HCEC 1CT (cell line): ENCODE results near the gene LARP4B.

ENCODE experiments used
- DNase-seq: peaks from one replicate; pipeline ENCODE4 v3.0.0-alpha.2; 2017

Gene LARP4B

GRCh38 chr10:860519-860918 is 71.0 kb downstream of the LARP4B start:
- DNase-seq = no peak

- no peak for DNase-seq
Observed at GRCh38 chr10:856416-857157, 74.9 kb downstream of the LARP4B start.

GRCh38 chr10:855671-856070 is 75.8 kb downstream of the LARP4B start:
- DNase-seq = no peak

GRCh38 chr10:855079-855478 is 76.4 kb downstream of the LARP4B start:
- DNase-seq = no peak

GRCh38 chr10:853017-853416 is 78.5 kb downstream of the LARP4B start:
- DNase-seq = no peak

- no peak for DNase-seq
Observed at GRCh38 chr10:852386-852785, 79.1 kb downstream of the LARP4B start.

- DNase-seq = no peak
Observed at GRCh38 chr10:851901-852300, 79.6 kb downstream of the LARP4B start.

- DNase-seq = no peak
Observed at GRCh38 chr10:850093-850492, 81.4 kb downstream of the LARP4B start.

GRCh38 chr10:847868-848267 is 83.6 kb downstream of the LARP4B start:
- DNase-seq = no peak

GRCh38 chr10:846126-846685 is 85.3 kb downstream of the LARP4B start:
- DNase-seq = no peak

- no peak for DNase-seq
Observed at GRCh38 chr10:845526-845925, 86.0 kb downstream of the LARP4B start.

- no peak for DNase-seq
Observed at GRCh38 chr10:844552-844951, 87.0 kb downstream of the LARP4B start.

- DNase-seq = no peak
Observed at GRCh38 chr10:843703-844102, 87.8 kb downstream of the LARP4B start.

- DNase-seq = no peak
Observed at GRCh38 chr10:842795-843194, 88.7 kb downstream of the LARP4B start.

GRCh38 chr10:841535-841934 is 90.0 kb downstream of the LARP4B start:
- DNase-seq = no peak

- no peak for DNase-seq
Observed at GRCh38 chr10:839550-840205, 91.8 kb downstream of the LARP4B start.

- no peak for DNase-seq
Observed at GRCh38 chr10:836782-837181, 94.7 kb downstream of the LARP4B start.

GRCh38 chr10:834493-834892 is 97.0 kb downstream of the LARP4B start:
- DNase-seq = no peak

GRCh38 chr10:829241-829640 is 102.3 kb downstream of the LARP4B start:
- no peak for DNase-seq

GRCh38 chr10:828191-828590 is 103.3 kb downstream of the LARP4B start:
- no peak for DNase-seq

- DNase-seq = no peak
Observed at GRCh38 chr10:824946-825345, 106.6 kb downstream of the LARP4B start.

- DNase-seq = no peak
Observed at GRCh38 chr10:824497-824896, 107.0 kb downstream of the LARP4B start.

GRCh38 chr10:822661-823367 is 108.7 kb downstream of the LARP4B start:
- no peak for DNase-seq

GRCh38 chr10:822197-822596 is 109.3 kb downstream of the LARP4B start:
- no peak for DNase-seq
